GM23248 (cell line): ENCODE measurements around the gene PPP1R26. TPM values are rescaled to one million over a fixed set of nuclear protein-coding genes. Genes with fewer than 3 reads are reported as not detected.

Experiments
- DNase-seq: peaks from one replicate; pipeline ENCODE4 v3.0.0-alpha.2; 2015
- H2AFZ ChIP-seq: fragments of 200-600 bp; sonication (generic); 2 replicates; pipeline ENCODE4 v1.6.1; 2016; ENCODE audit warnings: antibody characterized with exemption
- H3F3A ChIP-seq: fragments of 200-600 bp; sonication (generic); 2 replicates; pipeline ENCODE4 v1.6.1; 2016; ENCODE audit warnings: mild to moderate bottlenecking, antibody characterized with exemption, mixed run types; ENCODE audit not compliant: insufficient read depth
- H3K27ac ChIP-seq: fragments of 200-600 bp; sonication (generic); 2 replicates; pipeline ENCODE4 v1.5.1; 2016; ENCODE audit warnings: mild to moderate bottlenecking
- H3K27me3 ChIP-seq: fragments of 200-600 bp; sonication (generic); replicated peaks from 2 replicates; pipeline ENCODE4 v1.6.1; 2016; ENCODE audit warnings: mild to moderate bottlenecking; ENCODE audit not compliant: insufficient read depth
- H3K36me3 ChIP-seq: fragments of 200-600 bp; sonication (generic); 2 replicates; pipeline ENCODE4 v1.6.1; 2016; ENCODE audit warnings: low read depth, mild to moderate bottlenecking
- H3K4me1 ChIP-seq: fragments of 200-600 bp; sonication (generic); 2 replicates; pipeline ENCODE4 v1.6.1; 2016; ENCODE audit warnings: mild to moderate bottlenecking; ENCODE audit not compliant: insufficient read depth
- H3K4me2 ChIP-seq: fragments of 200-600 bp; sonication (generic); one replicate; pipeline ENCODE4 v1.6.1; 2016; ENCODE audit warnings: mild to moderate bottlenecking; ENCODE audit not compliant: unreplicated experiment
- H3K4me3 ChIP-seq: fragments of 200-600 bp; sonication (generic); 2 replicates; pipeline ENCODE4 v1.5.1; 2016; ENCODE audit warnings: mild to moderate bottlenecking
- H3K79me2 ChIP-seq: fragments of 200-600 bp; sonication (generic); 2 replicates; pipeline ENCODE4 v1.6.1; 2016; ENCODE audit warnings: mild to moderate bottlenecking; ENCODE audit not compliant: insufficient read depth
- H3K9ac ChIP-seq: fragments of 200-600 bp; sonication (generic); 2 replicates; pipeline ENCODE4 v1.6.1; 2016; ENCODE audit warnings: mild to moderate bottlenecking
- H3K9me2 ChIP-seq: fragments of 200-600 bp; sonication (generic); 2 replicates; pipeline ENCODE4 v1.6.1; 2016; ENCODE audit warnings: mixed run types, mild to moderate bottlenecking, moderate library complexity; ENCODE audit not compliant: insufficient read depth
- H3K9me3 ChIP-seq: fragments of 200-600 bp; sonication (generic); one replicate; pipeline ENCODE4 v1.6.1; 2017; ENCODE audit warnings: low read depth
- H4K20me1 ChIP-seq: fragments of 200-600 bp; sonication (generic); 2 replicates; pipeline ENCODE4 v1.6.0; 2016; ENCODE audit not compliant: insufficient read depth
- EZH2 ChIP-seq: fragments of 200-600 bp; sonication (generic); IDR thresholded peaks from 2 replicates; pipeline ENCODE4 v1.6.1; 2018; ENCODE audit warnings: antibody characterized with exemption, mild to moderate bottlenecking; ENCODE audit not compliant: insufficient read depth, poor library complexity, severe bottlenecking
- EZH2phosphoT487 ChIP-seq: fragments of 200-600 bp; sonication (generic); IDR thresholded peaks from 2 replicates; pipeline ENCODE4 v1.6.1; 2018; ENCODE audit warnings: antibody characterized with exemption, moderate library complexity, mild to moderate bottlenecking, low read depth; ENCODE audit not compliant: insufficient read depth
- WGBS, 2 experiments: methylation state at CpG; one replicate each; pipeline ENCODE4 v1.1.6; 2015 to 2017; ENCODE audit warnings: low lambda C conversion rate in 2 of 2, low coverage in 1 of 2; ENCODE audit errors: missing lambda C conversion rate in 2 of 2; 5-methylcytosine and 5-hydroxymethylcytosine counted together
- in situ Hi-C: fragments of 300-500 bp; cut with MboI; formaldehyde crosslinking; loops from 2 replicates; pipeline ENCODE4 v1.15.0; 2020
- polyA plus RNA-seq: library from polyadenylated mRNA; unstranded; fragments of >200 nt; fragmentation: Nextera tagmentation; extraction: Ambion mirVana; gene quantifications from 2 replicates; pipeline ENCODE4 v1.2.1, GENCODE V29; 2016
- total RNA-seq: library from RNA; depleted of rRNA; stranded (reverse); fragments of >200 nt; shearing (Covaris generic); gene quantifications from 2 replicates; pipeline ENCODE4 v1.2.3, GENCODE V29; 2014

PPP1R26 gene
- total and polyA plus RNA-seq, 2 experiments from 2014 or later = 2.2 to 13.4 TPM

DNA sequence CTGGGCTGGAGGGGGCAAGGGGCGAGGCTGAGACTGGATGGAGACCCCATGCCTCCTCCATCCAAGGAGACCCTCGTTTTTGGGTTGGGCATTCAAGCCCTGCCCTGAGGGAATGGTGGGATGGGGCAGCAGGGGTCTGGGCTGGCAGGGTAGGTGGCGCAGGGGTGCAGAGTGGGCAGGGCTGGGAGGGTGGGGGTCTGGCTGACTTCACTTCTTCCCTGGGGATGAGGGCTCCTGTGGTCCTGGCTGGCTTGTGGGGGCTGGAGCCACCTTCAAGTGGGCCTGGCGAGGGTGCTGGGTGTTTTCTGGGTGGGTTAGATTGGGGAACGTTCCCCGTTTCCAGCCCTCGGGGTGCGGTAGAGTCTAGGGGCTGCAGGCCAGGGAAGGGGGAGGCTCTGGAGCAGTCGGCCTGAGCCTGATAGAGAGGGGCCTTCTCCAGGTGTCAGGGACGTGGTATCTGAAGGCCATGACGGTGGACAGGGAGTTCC, 42.1 kb downstream of the PPP1R26 start:
- in situ Hi-C loops = no loop called here
- Histone ChIP-seq H3K4me3 (no peak overlapping the region), H3F3A (no peaks in the 10 kb centered on the region), H3K4me1 (no peaks in the 10 kb centered on the region), H3K27ac (no peak overlapping the region), H3K4me2 (no peak overlapping the region), H3K27me3 (peaks cover 26% of the 10 kb centered on the region; the same call in 1 of the 2 replicates), H3K9ac (no peak overlapping the region), H3K9me2 (no peaks in the 10 kb centered on the region), H3K9me3 (no peaks in the 10 kb centered on the region), H3K79me2 (no peaks in the 10 kb centered on the region), H3K36me3 (no peaks in the 10 kb centered on the region), H4K20me1 (no peaks in the 10 kb centered on the region), H2AFZ (no peak overlapping the region)
- DNase-seq = no peak
- TF ChIP-seq EZH2phosphoT487 = no peak
- TF ChIP-seq EZH2 = no peak
- WGBS, 2 experiments = 67 to 74% methylated on average over 11 of the region's 11 CpGs

DNA sequence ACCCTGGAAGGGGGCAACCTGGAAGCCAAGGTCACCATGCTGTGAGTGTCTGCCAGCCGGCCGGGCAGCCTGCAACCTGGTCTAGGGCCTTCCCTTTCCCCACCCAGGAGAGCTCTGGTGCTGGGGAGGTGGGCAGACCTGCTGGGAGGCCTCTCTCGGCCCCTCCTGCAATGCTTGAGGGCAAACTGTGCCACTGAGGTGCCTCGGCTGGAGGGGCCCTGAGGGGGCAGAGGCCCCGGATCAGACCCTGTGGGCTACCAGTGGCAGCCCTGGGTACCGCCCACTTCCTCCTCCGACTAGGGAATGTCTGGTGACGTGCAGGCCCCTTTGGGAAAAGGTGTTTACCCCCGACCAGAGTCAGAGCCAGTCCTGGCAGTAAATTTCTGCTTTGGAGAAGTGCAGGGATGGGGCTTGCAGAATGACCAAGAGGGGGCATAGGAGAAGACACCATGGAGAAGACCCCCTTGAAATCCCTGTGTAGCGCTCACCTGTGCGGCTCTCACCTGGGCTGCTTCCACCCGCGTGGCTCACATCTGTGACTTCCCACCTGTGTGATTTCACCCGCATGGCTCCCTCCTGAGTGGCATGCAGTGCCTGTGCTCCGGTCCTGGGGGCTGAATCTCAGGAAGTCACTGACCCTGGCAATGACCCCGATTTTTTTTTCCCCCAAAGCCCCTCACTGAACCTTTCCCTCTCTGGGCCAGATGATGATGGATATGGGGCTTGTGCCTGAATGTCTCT, 42.7 kb downstream of the PPP1R26 start:
- H3K27ac ChIP-seq = no peak overlapping the region
- in situ Hi-C loops = no loop called here
- H3K36me3 ChIP-seq = no peaks in the 10 kb centered on the region
- H2AFZ ChIP-seq = no peak overlapping the region
- TF ChIP-seq EZH2phosphoT487 = no peak
- TF ChIP-seq EZH2 = no peak
- H3K9ac ChIP-seq = no peak overlapping the region
- peaks cover 19% of the 10 kb centered on the region; the same call in 1 of the 2 replicates for H3K27me3 ChIP-seq
- H3F3A ChIP-seq = no peaks in the 10 kb centered on the region
- H3K9me3 ChIP-seq = no peaks in the 10 kb centered on the region
- DNase-seq = no peak
- H3K4me2 ChIP-seq = no peak overlapping the region
- no peaks in the 10 kb centered on the region for H4K20me1 ChIP-seq
- no peaks in the 10 kb centered on the region for H3K4me1 ChIP-seq
- no peaks in the 10 kb centered on the region for H3K9me2 ChIP-seq
- H3K79me2 ChIP-seq = no peaks in the 10 kb centered on the region
- WGBS, 2 experiments = 38 to 46% methylated on average over 16 of the region's 16 CpGs
- H3K4me3 ChIP-seq = no peak overlapping the region

DNA sequence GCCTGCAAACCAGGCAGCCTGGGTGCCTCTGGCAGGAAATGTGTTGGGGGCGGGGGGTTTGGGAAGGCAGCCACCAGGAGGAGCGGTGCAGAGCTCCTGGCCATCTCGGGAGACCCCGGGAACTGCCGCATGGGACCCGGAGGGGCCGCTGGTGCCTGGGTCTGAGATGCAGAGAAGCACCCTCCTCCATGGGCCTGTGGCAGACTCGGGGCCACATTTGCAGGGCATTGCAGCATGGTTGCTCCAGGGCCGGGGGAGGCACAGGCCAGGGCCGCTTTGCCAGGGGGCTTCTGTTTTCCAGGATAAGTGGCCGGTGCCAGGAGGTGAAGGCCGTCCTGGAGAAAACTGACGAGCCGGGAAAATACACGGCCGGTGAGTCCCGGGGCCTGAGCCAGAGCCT, 43.3 kb downstream of the PPP1R26 start:
- no peak for DNase-seq
- WGBS, 2 experiments = 49 to 53% methylated on average over 17 of the region's 17 CpGs
- Histone ChIP-seq H4K20me1 (no peaks in the 10 kb centered on the region), H3K9ac (no peak overlapping the region), H3K27me3 (peaks cover 13% of the 10 kb centered on the region; the same call in 1 of the 2 replicates), H3K4me1 (no peaks in the 10 kb centered on the region), H3K36me3 (no peaks in the 10 kb centered on the region), H3K9me3 (no peaks in the 10 kb centered on the region), H3K9me2 (no peaks in the 10 kb centered on the region), H3K79me2 (no peaks in the 10 kb centered on the region), H3K4me2 (no peak overlapping the region), H3K27ac (no peak overlapping the region), H2AFZ (no peak overlapping the region), H3F3A (no peaks in the 10 kb centered on the region), H3K4me3 (no peak overlapping the region)
- in situ Hi-C loops = no loop called here
- TF ChIP-seq EZH2phosphoT487 = no peak
- no peak for TF ChIP-seq EZH2

DNA sequence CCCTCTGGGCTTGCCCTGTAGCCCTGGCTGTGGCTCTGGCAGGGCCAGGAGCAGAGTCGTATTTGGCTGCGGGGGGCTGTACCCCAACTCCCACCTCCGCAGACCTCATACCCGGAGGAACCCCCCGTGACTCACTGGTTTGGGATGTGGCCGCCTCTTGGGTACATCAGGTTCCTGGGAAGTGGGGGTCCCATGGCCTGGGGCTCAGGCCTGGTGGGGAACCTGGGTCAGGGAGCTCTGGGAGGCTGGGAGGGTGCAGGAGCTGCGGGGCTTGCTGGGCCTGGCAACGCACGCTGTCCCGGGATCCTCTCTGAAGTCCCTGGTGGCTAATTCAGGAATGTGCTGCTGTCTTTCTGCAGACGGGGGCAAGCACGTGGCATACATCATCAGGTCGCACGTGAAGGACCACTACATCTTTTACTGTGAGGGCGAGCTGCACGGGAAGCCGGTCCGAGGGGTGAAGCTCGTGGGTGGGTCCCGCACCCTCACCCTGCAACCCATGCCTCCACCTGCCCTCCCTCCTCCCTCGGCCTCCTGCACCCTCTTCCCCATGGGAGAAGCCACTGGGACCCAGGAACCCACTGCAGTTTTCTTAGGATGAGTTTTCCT, 44.0 kb downstream of the PPP1R26 start:
- peak; percentile 21 for DNase-seq
- in situ Hi-C loops = no loop called here
- Histone ChIP-seq H3K4me1 (no peaks in the 10 kb centered on the region), H3K36me3 (no peaks in the 10 kb centered on the region), H3K9ac (no peak overlapping the region), H3F3A (no peaks in the 10 kb centered on the region), H3K9me2 (no peaks in the 10 kb centered on the region), H3K4me2 (no peak overlapping the region), H3K27me3 (peaks cover 6% of the 10 kb centered on the region; the same call in 1 of the 2 replicates), H3K27ac (no peak overlapping the region), H2AFZ (no peak overlapping the region), H3K4me3 (no peak overlapping the region), H3K9me3 (no peaks in the 10 kb centered on the region), H4K20me1 (no peaks in the 10 kb centered on the region), H3K79me2 (no peaks in the 10 kb centered on the region)
- WGBS, 2 experiments = 46 to 52% methylated on average over 21 of the region's 21 CpGs
- no peak for TF ChIP-seq EZH2phosphoT487
